Caki2 (cell line): ENCODE measurements around the gene DMAC2. TPM values are rescaled to one million over a fixed set of nuclear protein-coding genes. Genes with fewer than 3 reads are reported as not detected.
A peak's percentile ranks its signal among the peaks of the same experiment; 100 is the strongest.
"Not testable (repeated sequence)": the region's sequence is repeated elsewhere in the genome, so short reads cannot be mapped to it uniquely, and the experiment has no call there.

ENCODE experiments used
- DNase-seq: peaks from one replicate; pipeline ENCODE4 v3.0.0-alpha.2; 2015; ENCODE audit warnings: low read depth
- in situ Hi-C: cut with HindIII; loops from 2 replicates; pipeline ENCODE4 v1.10.0; 2016; ENCODE audit warnings: low sequenced_read_pairs, low pct_unique_long_range_greater_than_20kb, mixed read lengths
- total RNA-seq: library from RNA; depleted of rRNA; stranded (reverse); fragments of >200 nt; shearing (Covaris generic); gene quantifications from 2 replicates; pipeline ENCODE4 v1.2.3, GENCODE V29; 2014; ENCODE audit warnings: low replicate concordance

Gene DMAC2
- total RNA-seq, 1 experiment from 2014 or later = 79.9 TPM

DNA sequence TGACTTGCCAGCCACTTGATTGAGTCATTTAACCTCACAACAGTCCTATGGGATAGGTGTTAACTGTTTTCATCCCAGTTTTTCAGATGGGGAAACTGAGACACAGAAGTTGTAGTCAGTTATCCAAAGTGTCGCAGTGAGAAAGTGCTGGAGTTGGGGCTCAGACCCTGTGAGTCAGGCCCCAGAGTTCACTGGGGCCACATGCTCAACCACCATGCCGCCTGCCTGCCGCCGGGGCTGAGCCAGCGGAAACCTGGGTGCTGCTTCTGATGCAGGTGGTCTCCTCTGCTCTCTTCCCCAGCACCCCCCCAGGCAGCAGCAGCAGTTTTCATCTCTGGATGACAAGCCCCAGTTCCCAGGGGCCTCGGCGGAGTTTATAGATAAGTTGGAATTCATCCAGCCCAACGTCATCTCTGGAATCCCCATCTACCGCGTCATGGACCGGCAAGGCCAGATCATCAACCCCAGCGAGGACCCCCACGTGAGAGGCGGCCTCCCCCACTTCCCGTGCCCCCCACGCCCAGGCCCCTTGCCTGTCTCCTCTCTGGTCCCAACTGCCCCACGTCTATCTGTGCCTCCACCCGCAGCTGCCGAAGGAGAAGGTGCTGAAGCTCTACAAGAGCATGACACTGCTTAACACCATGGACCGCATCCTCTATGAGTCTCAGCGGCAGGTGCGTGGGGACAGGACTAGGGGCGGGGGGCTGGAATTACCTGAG is 29.2 kb downstream of the DMAC2 start:
- in situ Hi-C loops = no loop called here
- no peak for DNase-seq

DNA sequence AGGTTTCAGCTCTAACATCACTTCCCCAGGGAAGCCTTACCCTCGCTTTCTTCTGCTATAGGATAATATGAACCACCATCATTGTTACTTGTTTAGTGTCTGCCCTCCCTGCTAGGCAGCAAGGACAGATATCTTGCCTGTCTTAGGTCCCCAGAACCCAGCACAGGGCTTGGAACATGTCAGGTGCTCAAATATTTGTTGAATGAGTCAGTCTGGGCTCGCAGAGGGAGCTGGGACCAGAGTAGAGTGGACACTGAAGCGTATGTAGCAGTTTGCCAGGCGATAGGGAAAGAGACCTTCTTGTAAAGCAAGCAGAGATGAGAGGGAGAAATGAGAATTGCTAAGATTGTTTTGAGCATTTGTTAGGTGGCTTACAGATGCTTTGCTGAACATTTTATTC is 30.4 kb downstream of the DMAC2 start:
- DNase-seq = peak; percentile 72
- in situ Hi-C loops = no loop called here

DNA sequence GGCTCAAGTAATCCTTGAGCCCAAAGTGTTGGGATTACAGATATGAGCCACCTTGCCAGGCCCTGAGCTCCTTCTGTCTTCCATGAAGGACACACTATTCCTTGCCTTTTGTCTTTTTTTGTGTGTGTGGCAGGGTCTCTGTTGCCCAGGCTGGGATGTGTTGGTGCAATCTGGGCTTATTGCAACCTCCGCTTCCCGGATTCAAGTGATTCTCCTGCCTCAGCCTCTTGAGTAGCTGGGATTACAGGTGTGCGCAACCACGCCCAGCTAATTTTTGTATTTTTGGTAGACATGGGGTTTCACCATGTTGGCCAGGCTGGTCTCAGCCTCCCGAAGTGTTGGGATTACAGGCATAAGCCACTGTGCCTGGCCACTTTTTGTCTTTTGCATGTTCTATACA is 30.9 kb downstream of the DMAC2 start:
- in situ Hi-C loops, DNase-seq: not testable (repeated sequence)

DNA sequence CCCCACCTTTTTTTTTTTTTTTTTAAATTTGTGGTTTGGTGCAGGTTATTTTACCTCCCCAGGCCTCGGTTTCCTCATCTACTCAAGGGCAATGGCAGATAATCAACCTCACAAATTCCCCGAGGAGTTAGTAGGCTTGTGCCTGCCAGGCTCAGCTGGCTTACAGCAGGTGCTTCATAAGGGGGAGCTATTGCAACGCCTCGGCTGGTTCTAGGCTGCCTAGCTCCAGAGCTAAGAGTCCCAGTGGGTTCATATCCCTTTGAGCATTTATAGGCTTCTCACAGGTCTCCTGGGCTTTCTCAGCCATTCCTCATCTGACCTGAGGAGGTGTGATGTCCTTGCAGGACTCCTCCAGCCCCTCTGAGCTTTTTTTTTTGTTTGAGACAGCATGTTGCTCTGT is 31.5 kb downstream of the DMAC2 start:
- in situ Hi-C loops = no loop called here
- no peak for DNase-seq

DNA sequence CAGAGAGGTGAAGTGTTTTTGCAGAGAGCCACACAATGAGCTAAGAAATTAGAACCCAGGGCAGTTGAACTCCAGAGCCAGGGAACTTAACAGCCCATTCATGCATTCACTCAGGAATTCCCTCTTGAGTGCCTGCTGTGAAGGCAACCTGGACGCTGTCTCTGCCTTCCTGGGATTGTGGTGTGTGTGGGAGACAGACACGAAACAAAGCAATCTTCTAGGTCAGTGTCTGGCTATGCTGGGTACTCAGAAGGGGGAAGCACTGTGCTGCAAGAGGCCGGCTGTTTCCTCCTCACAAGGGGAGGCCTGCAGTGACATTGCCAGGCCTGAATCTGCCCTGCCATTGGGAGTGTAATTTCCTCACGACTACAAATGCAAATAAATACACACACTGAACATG is 32.4 kb downstream of the DMAC2 start:
- in situ Hi-C loops = no loop called here
- DNase-seq = peak; percentile 52

DNA sequence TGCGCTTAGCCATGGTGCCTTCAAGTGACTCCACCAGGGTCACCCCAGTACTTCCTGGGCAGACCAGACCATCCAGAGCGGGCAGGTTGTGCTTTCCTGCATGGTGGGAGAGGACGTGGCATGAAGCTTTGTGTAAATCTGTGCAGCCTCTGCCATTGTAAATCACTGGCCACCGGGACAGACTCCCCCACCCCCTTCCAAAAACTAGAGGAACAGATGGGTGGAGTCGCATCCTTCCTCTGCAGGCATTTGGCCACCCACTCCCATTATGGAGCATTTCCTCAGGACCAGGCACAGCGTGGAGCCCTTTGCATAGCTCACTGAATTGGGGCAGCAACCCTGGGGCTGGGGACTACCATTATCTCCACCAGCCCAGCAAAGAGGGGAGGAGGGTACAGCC is 33.9 kb downstream of the DMAC2 start:
- DNase-seq = no peak

DNA sequence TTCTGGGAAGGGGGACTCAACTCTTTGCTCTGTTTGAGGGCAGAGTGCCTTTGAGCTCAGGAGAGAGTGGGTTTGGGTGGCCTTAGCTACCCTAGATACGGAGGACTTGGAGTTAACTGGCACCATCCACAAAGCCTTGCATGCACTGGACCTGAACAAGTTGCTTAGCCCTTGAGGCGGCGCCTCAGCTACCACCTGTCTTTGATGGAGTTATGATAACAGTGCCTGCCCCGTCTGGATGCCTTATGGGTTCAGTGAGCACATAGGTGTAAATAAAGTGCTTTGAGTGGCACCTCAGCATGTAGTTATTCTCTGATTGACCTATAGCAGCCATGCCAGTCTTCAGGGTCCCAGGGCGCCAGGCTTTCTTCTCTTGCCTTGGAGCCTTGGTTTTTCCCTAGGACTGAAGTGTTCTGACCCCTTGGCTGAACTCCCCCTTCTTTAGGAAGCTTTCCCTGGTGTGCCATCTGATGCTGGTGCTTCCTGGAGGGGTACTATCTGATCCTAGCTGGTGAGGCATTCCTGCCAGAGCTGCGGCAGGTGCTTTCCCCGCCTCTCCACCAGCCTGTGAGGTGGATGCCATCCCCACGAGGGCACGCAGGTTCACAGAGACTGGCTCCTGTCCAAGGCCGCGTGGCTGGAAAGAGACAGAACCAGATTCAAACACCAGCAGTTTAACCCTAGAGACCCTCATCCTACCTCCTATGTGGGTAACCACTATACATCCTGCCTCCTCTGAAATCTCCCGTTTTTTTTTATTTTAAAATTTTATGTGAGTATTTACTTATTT is 36.3 kb downstream of the DMAC2 start:
- peak; percentile 71 for DNase-seq
- in situ Hi-C loops = no loop called here

More for the DNA sequence above, 33.9 kb downstream of the DMAC2 start:
- in situ Hi-C loops = no loop called here

DNA sequence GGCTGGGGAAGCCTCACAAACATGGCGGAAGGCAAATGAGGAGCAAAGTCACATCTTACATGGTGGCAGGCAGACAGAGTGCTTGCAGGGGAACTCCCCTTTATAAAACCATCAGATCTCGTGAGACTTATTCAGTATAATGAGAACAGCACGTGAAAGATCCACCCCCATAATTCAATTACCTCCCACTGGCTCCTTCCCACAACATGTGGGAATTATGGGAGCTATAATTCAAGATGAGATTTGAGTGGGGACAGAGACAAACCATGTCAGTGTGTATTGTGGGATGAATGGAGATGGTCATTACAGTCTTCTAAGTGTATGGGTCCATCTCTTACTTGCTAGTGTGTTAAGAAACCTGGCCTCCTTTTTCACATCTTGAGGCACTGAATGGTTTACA is 37.7 kb downstream of the DMAC2 start:
- DNase-seq = no peak
- in situ Hi-C loops = no loop called here

DNA sequence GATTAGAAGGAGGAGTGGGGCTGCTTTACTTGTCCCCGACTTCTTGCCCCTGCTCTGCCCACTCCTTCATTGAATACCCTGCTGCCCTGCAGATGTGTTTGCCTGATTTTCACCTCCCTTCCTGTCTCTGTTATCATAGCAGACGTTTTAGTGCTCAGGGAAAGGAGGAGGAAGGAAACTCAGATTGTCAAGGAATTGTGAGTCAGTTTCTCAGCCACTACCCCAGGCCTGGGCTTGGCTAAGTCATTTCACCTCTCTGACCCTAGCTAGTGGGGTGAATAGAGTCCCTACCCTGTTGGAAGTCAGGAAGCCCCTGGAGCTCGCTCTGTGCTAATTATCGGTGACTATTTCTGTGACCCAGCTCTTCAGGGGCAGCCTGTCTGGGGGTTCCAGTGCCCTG is 38.2 kb downstream of the DMAC2 start:
- no peak for DNase-seq

DNA sequence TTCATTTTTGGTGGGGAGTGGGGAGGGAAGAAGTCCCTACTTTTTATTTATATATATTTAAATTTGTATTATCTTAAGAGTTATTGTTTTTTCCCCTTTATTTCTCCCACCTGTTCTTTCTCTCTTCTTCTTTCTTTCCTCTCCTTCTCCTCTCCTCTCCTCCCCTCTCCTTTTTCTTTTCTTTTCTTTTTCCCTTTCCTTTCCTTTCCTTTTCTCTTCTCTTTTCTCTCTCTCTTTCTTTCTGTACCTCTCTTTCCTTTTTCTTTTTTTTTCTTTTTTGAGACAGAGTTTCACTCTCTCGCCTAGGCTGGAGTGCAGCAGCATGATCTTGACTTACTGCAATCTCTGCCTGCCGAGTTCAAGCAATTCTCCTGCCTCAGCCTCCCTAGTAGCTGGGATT is 40.2 kb downstream of the DMAC2 start:
- in situ Hi-C loops = no loop called here
- no peak for DNase-seq

More for the DNA sequence above, 38.2 kb downstream of the DMAC2 start:
- in situ Hi-C loops = no loop called here

DNA sequence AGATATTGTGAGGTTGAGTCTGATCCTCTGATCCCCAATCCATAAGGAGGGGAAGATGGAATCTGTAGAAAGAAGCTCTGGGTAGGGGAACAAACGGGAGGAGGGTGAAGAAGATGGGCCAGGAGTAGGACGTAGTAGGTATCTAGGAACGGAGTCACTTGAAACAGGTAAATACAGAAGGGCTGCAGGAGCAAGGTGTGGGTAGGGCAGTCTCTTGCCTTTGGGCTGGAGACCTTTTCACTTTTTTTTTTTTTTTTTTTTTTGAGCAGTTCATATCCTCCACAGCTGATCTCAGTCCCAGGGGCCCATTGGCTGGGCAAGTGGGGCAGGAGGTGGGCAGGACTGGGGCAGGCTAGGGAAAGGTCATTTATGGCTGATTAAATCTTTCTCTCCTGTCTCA is 40.6 kb downstream of the DMAC2 start:
- DNase-seq = no peak
- in situ Hi-C loops = no loop called here

DNA sequence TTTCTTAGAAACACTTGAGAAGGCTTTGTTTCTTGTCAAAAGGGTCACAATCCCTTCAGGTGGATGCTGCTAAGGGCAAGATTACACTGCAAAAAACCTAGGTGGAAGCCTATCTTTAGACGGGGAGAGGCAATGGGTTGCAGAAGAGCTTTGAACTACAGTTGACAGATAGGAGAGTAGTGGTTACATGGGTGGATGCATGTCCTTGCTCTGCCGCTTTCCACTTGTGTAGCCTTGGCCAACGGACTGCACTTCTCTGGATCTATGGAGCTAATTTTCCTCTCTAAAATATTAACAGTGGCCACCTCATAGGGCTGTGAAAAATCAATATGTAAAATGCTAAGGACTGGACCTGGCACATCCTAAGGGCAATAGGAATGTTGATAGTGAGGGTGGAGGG is 41.1 kb downstream of the DMAC2 start:
- in situ Hi-C loops = no loop called here
- DNase-seq = no peak

DNA sequence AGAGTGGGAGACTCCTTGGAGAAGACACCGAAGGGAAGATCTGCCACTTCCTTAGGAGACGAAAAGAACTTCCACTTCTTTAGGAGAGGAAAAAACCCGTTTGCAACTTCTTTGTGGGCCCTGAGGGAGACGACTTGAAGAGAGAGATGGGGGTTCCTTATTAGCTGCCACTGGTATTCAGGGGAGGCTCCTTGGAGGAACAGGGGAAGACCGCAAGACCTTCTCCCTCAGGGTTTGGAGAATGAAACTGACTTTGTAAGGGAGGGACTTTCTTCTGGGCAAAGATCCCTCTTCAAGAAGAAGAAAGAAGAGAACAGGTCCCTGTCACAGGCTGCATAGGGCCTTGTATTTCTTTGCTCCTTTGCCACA is 41.7 kb downstream of the DMAC2 start:
- in situ Hi-C loops = no loop called here
- no peak for DNase-seq

DNA sequence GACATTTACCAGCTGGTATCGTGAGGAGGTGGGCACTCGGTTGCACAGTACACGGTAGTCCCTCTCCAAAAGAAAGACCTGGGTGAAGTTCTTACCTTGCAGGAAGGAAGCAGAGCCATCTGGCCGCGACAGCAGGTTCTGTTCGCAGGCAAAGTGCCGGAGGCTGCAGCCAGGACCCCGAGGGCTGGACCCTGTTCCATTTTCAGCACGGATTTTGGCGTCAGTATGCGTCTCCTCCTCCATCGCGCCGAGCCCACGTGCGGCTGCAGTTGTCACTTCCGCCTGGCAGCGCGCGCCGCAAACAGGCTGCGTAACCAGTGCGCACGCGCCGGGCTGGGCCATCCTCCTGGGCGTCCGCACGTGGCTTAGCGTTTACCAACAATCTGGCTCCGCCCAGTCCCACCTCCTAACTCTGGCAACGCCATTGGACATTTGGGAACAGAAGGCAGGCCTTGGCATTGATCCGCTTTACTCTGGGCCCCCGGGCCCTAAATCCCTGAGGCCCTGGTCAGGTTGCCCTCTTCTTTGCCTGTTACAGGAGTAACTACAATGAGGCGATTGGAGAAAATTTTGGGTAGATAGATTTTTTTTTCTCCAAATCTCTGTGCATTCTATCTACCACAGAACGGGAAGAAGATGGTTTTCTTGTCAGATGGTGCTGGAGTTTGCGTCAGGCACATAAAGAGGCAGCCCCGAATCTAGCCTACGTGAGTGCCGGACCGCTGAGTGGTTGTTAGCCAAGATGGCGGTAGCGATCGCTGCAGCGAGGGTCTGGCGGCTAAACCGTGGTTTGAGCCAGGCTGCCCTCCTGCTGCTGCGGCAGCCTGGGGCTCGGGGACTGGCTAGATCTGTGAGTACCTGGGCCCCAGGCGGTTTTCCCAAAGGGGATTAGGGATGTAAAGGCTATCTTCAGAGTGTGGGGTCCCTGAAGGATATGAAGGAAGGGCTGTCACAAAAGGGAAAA is 42.3 kb downstream of the DMAC2 start, which contains the start of the genes BCKDHA and EXOSC5:
TSS of gene BCKDHA (plus strand) at position 733 of the 964 bp plus-strand sequence. CDS start at position 743, 10 bp downstream.
TSS of gene EXOSC5 (minus strand) at position 274 of the 964 bp plus-strand sequence. CDS start at position 243, 31 bp downstream.
- DNase-seq = peak; percentile 100
- in situ Hi-C loops = no loop called here

DNA sequence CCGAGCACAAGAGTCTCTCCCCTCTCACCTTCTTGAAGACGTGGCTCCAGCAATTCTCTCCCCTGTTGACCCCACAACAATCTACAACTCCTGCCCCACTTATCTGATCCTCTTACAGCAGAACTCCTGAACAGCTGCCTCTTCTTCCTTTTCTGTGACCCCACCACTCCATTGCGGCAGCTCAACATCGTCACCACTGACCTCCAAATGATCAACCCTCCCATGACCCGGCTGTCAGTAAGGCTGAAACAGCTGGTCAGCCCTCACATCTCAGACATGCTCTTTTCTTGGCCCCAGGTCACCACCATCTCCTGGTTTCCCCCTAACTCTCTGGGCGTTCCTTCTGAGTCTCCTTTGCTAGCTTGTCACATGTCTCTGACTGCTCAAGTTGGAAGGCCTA is 44.4 kb downstream of the DMAC2 start:
- in situ Hi-C loops = no loop called here
- no peak for DNase-seq

DNA sequence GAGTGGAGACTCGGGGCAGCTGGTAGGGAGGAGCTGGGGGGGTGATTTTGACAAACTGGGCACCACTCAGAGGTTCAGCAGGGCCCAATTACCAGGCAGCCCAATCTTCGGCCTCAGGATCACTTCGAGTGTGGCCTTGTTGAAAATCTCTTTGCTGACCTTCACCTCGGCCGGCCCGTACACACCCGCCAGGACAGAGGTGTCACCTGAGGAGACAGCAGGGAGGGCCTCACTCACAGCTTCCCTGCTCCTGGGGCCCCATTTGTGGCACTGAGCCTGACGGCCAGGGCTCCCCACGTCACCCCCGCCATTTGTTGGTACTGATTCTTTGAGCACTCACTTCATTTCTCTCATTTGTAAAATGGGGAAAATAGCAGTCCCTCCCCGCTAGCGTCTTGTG is 46.9 kb downstream of the DMAC2 start:
- DNase-seq = no peak
- in situ Hi-C loops = no loop called here

DNA sequence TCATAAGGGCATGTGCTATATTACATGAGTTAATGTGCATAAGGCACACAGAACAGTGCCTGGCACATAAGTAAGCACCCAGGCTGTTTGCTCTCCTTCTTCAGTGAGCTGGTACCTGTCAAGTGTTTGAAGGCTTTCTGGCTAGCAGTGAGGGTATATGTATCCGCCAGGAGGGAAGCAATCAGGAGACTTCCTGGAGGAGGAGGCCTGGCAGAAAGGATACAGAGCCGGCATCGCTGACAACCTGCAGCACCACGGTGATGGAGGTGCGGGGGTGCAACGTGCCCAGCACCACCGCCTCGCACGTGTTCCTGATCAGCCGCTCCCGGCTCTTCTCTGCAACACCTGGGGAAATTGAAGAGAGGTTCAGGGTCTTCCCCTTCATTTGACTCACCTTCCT is 48.1 kb downstream of the DMAC2 start:
- DNase-seq = no peak
- in situ Hi-C loops = no loop called here

DNA sequence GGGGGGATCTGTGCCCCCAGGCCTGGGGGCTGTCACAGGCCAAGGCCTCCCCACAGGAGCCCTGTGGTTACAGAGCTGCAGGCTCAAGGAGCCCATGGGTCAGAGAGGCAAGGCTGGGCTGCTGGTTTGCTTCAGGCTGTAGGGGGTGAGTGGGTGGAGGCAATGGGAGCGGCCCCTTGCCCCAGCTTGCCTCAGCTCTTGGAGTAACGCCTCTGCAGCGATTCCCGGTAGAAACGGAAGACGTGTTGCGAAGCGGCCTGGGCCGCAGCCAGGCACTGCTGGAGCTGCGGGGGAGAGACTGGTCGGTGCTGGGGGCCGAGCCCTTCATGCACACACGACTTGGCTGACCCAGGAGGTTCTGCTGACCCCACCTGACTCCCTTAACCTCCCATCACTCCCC is 53.3 kb downstream of the DMAC2 start:
- DNase-seq = no peak
- in situ Hi-C loops = no loop called here

DNA sequence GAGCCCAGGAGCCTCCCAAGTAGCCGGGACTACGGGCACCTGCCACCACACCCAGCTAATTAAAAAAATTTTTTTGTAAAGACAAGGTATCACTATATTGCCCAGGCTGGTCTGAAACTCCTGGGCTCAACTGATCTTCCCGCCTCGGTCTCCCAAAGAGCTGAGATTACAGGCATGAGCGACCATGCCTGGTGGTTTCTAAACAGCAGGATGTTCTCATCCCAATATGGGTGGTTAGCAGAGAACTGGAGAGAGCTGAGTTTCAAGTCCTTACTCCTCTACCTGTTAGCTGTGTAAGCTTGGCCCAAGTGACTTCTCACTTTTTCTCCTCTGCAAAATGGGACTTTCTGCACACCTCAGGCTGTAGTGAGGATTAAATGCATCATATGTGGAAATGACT is 55.4 kb downstream of the DMAC2 start:
- in situ Hi-C loops = no loop called here
- DNase-seq = peak; percentile 50
